CD4-positive, alpha-beta T cell treated with Interleukin-21 for 1 hour (primary cell): Measurements from ENCODE around the gene MTCL1.

ENCODE experiments used
- DNase-seq: peaks from one replicate; pipeline ENCODE4 v3.0.0-alpha.2; 2020

The MTCL1 gene

GRCh38 chr18:8816220-8816619 lies 110.9 kb downstream of the MTCL1 start:
- DNase-seq: no peak

DNA sequence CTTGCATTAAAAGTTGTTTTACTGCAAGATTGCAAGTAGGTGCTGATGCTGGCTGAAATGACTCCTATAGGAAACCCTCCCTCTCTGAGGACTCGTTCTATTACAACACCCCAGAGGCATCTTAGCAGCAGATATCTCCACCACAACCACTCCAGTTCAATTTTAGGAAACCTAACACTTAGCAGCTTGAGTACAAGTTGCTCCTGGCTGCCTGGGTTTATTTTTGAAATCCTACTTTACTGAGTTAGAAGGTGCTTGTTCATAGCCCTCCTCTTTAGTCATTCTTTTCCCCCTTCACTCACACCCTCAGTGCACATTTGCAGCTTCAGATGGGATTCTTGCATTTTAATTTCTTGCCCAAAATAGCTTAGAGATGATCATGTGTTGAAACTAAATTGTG lies 111.5 kb downstream of the MTCL1 start:
- no peak for DNase-seq

GRCh38 chr18:8818982-8819381 lies 113.6 kb downstream of the MTCL1 start:
- no peak for DNase-seq

GRCh38 chr18:8820396-8821082 lies 115.2 kb downstream of the MTCL1 start:
- no peak for DNase-seq

- no peak for DNase-seq
These were observed 115.7 kb downstream of the MTCL1 start for GRCh38 chr18:8821083-8821465.

- DNase-seq: no peak
These were observed 116.2 kb downstream of the MTCL1 start for GRCh38 chr18:8821531-8821930.

GRCh38 chr18:8822643-8823042 lies 117.3 kb downstream of the MTCL1 start:
- DNase-seq: no peak

- DNase-seq: no peak
These were observed 118.2 kb downstream of the MTCL1 start for GRCh38 chr18:8823530-8823929.

GRCh38 chr18:8824846-8825245 lies 119.5 kb downstream of the MTCL1 start:
- DNase-seq: no peak

GRCh38 chr18:8825273-8825672 lies 119.9 kb downstream of the MTCL1 start:
- DNase-seq: no peak

GRCh38 chr18:8825729-8826375 lies 120.5 kb downstream of the MTCL1 start:
- DNase-seq: no peak

DNA sequence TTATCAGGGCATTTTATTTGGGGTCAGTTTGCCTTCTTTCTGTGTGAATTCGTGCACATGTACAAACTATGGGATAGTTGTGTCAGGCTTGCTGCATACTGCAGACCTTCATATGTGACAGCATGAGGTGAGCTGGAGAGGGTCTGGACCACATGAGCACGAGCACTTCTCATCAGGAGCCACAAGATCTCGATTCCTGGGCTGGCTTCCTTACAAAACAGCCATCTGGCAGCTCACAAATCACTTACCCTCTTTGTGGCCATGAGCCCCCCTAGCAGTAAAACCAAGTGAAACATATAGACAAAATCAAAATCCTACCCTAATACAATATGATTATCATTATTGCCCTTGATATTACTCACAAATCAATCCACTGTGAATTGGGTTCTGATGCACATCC lies 121.2 kb downstream of the MTCL1 start:
- DNase-seq: no peak

DNA sequence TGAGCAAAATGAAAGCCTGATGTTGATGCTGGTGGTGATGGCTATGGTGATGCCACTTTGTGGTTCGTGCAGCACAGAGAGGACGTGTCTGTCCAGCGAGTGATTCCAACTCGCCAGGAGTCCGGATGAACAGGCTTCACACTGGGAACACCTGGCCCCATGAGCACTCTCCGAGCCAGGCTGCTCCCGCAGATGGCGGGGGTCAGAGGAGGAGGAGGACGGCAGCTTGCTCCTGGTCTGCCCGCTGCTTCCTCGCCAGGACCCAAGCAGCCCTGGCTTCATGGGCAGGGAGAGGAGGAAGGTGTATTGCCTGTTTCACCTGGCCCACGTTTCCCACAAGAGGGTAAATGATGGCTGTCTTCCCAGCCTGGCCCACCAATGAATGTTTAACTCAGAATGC lies 121.6 kb downstream of the MTCL1 start:
- DNase-seq: no peak

- DNase-seq: no peak
These were observed 122.9 kb downstream of the MTCL1 start for GRCh38 chr18:8828300-8828699.

- no peak for DNase-seq
These were observed 123.4 kb downstream of the MTCL1 start for GRCh38 chr18:8828798-8829197.

- no peak for DNase-seq
These were observed 125.0 kb downstream of the MTCL1 start for GRCh38 chr18:8830067-8831060.

DNA sequence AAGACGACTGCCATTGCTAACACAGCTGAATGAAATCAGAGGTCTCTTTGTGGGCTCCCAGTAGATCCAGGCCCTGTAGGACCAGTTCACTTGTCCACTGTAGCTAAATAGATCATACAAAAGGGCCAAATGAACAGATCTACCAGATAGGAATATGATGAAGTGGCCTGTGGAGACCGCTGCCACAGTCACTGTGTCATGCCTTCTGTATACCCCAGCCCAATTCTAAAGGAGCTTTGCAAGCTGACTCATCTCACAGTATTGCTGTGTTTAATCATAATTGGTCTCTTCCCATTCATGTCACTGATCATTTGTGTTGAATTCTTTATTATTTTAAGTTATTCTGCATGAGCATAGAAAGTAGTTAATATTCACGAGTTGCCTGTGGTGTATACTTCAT lies 125.8 kb downstream of the MTCL1 start:
- no peak for DNase-seq

DNA sequence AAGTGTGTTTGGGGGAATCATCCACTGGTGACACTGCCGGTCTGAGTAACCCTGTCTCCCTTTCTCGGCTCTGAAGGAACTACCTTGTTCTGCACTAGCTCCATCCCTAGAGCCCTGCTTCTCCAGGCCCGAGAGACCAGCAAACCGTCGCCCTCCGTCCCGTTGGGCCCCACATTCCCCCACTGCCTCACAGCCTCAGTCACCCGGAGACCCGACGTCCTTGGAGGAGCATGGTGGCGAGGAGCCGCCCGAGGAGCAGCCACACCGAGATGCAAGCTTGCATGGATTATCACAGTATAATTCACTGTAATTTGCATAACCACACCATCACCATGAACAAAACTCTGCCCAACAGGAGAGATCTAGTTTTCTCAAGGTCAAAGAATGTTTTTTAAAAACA lies 126.2 kb downstream of the MTCL1 start:
- DNase-seq: no peak

DNA sequence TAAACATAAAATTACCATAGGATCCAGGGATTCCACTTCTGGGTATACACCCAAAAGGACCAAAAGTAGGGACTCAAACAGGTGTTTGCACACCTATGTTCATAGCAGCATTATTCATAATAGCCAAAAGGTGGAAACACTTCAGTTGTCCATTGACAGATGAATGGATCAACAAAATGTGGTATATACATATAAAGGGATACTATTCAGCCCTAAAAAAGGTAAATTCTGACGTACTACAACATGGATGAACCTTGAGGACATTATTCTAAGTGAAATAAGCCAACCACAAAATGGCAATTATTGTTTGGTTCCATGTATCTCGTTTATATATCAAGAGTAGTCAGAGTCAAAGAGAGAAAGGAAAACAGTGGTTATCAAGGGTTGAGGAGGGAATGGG lies 128.1 kb downstream of the MTCL1 start:
- no peak for DNase-seq

GRCh38 chr18:8834881-8835280 lies 129.5 kb downstream of the MTCL1 start:
- no peak for DNase-seq

- no peak for DNase-seq
These were observed 130.2 kb downstream of the MTCL1 start for GRCh38 chr18:8835521-8835953.

DNA sequence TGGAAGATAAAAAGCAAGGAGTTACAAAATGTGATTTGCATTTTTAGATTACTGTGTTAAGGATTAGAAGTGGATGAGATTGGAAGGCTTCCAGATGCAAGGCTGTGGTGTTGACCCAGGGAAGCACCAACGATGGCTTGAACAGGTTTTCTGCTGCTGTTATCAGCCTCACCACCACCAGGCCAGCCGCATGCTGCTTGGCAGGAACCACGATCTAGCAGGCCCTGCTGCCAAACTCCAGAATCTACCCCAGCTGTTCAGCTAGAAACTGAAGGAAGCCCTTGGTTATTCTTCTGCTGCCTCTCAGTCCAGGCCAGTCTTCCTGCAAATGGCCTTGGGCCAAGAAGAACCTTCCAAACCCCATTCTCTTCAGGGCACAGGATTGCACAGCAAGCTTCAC lies 133.9 kb downstream of the MTCL1 start:
- no peak for DNase-seq

GRCh38 chr18:8841781-8842485 lies 136.6 kb downstream of the MTCL1 start:
- DNase-seq: no peak
